Colonic mucosa (tissue), 4 donors: ENCODE measurements around the gene TRMT10B. TPM values are rescaled to one million over a fixed set of nuclear protein-coding genes. Genes with fewer than 3 reads are reported as not detected.

Source experiments
- DNase-seq: peaks from one replicate; pipeline ENCODE4 v3.0.0-alpha.2; 2020
- H3K27ac ChIP-seq: fragments of 200-600 bp; one replicate; pipeline ENCODE4 v1.8.0; 2021
- H3K27me3 ChIP-seq: fragments of 200-600 bp; one replicate; pipeline ENCODE4 v1.8.0; 2021
- H3K36me3 ChIP-seq: fragments of 200-600 bp; one replicate; pipeline ENCODE4 v1.8.0; 2021
- H3K4me1 ChIP-seq: fragments of 200-600 bp; one replicate; pipeline ENCODE4 v1.8.0; 2021; ENCODE audit warnings: mild to moderate bottlenecking
- H3K4me3 ChIP-seq: fragments of 200-600 bp; one replicate; pipeline ENCODE4 v1.8.0; 2021
- H3K9ac ChIP-seq, 2 donors: one replicate each; pipeline ENCODE4 v1.7.0; 2013; ENCODE audit warnings: control low read depth in 2 of 2, low read depth in 2 of 2, low read length in 2 of 2
- H3K9me3 ChIP-seq: fragments of 200-600 bp; one replicate; pipeline ENCODE4 v1.8.0; 2021
- CTCF ChIP-seq: fragments of 200-600 bp; IDR thresholded peaks from one replicate; pipeline ENCODE4 v1.8.0; 2022; ENCODE audit warnings: antibody characterized with exemption, mild to moderate bottlenecking
- intact Hi-C: fragments of 100-400 bp; cut with DNase I; formaldehyde crosslinking; loops from one replicate; pipeline ENCODE4 v1.14.1; 2022
- total RNA-seq, 2 donors: library from RNA; stranded (reverse); fragmentation: NEBNext Ultra II Directional in 1 of 2; extraction: Animal tissue kit (Norgen Biotek cat#: 25700) in 1 of 2; gene quantifications; one replicate each; pipeline ENCODE4 v1.2.1, GENCODE V29; 2021
- donor health status: healthy.
- donor health status: DM: no; HTN: no; CAD: no.
- donor health status: DM: no; HTN: no; CAD: no.

The TRMT10B gene
- total RNA-seq, 2 donors from 2014 or later = 8.3 to 11.9 TPM

GRCh38 chr9:37715260-37715659 is 38.3 kb upstream of the TRMT10B start:
- Histone ChIP-seq H3K9me3 (no peaks in the 10 kb centered on the region), H3K36me3 (no peaks in the 10 kb centered on the region), H3K27ac (no peak overlapping the region), H3K4me1 (no peaks in the 10 kb centered on the region), H3K4me3 (no peak overlapping the region), H3K27me3 (no peaks in the 10 kb centered on the region), H3K9ac (no peak overlapping the region)
- TF ChIP-seq CTCF = no peak
- intact Hi-C loops = no loop called here
- DNase-seq = no peak

GRCh38 chr9:37715991-37716505 is 37.6 kb upstream of the TRMT10B start:
- Histone ChIP-seq H3K4me1 (no peaks in the 10 kb centered on the region), H3K36me3 (no peaks in the 10 kb centered on the region), H3K27ac (no peak overlapping the region), H3K9me3 (no peaks in the 10 kb centered on the region), H3K27me3 (no peaks in the 10 kb centered on the region), H3K4me3 (no peak overlapping the region), H3K9ac (no peak overlapping the region)
- intact Hi-C loops = no loop called here
- no peak for DNase-seq
- no peak for TF ChIP-seq CTCF

- intact Hi-C loops = no loop called here
- no peak for TF ChIP-seq CTCF
- no peaks in the 10 kb centered on the region for H3K27me3 ChIP-seq
- no peaks in the 10 kb centered on the region for H3K4me1 ChIP-seq
- H3K27ac ChIP-seq = no peak overlapping the region
- no peaks in the 10 kb centered on the region for H3K36me3 ChIP-seq
- H3K9ac ChIP-seq = no peak overlapping the region
- no peak overlapping the region for H3K4me3 ChIP-seq
- H3K9me3 ChIP-seq = no peaks in the 10 kb centered on the region
- no peak for DNase-seq
Measured at GRCh38 chr9:37719526-37719925, 34.1 kb upstream of the TRMT10B start.

- TF ChIP-seq CTCF = no peak
- no peaks in the 10 kb centered on the region for H3K27me3 ChIP-seq
Measured at GRCh38 chr9:37727013-37727412, 26.6 kb upstream of the TRMT10B start.

GRCh38 chr9:37729499-37729898 is 24.1 kb upstream of the TRMT10B start:
- H3K4me3 ChIP-seq = no peak overlapping the region
- H3K9ac ChIP-seq = no peak overlapping the region
- H3K36me3 ChIP-seq = no peaks in the 10 kb centered on the region
- H3K27me3 ChIP-seq = no peaks in the 10 kb centered on the region
- TF ChIP-seq CTCF = no peak
- intact Hi-C loops = no loop called here
- H3K27ac ChIP-seq = no peak overlapping the region
- no peak for DNase-seq
- no peaks in the 10 kb centered on the region for H3K4me1 ChIP-seq
- H3K9me3 ChIP-seq = no peaks in the 10 kb centered on the region

More at GRCh38 chr9:37727013-37727412, 26.6 kb upstream of the TRMT10B start:
- intact Hi-C loops = no loop called here
- Histone ChIP-seq H3K36me3 (no peaks in the 10 kb centered on the region), H3K27ac (no peak overlapping the region), H3K9ac (no peak overlapping the region), H3K4me3 (no peak overlapping the region), H3K4me1 (no peaks in the 10 kb centered on the region), H3K9me3 (no peaks in the 10 kb centered on the region)
- DNase-seq = no peak
